IgD-negative memory B cell (primary cell): ENCODE measurements around the gene B3GAT1. TPM values are rescaled to one million over a fixed set of nuclear protein-coding genes. Genes with fewer than 3 reads are reported as not detected.

Experiments used
- H3K27ac Mint-ChIP-seq, 3 donors: one replicate each; pipeline ENCODE4 v1.8.0; 2020 to 2022; ENCODE audit warnings: mild to moderate bottlenecking in 3 of 3, mixed read lengths in 3 of 3, moderate library complexity in 1 of 3
- H3K27me3 Mint-ChIP-seq: one replicate; pipeline ENCODE4 v1.8.0; 2021; ENCODE audit warnings: mixed read lengths
- H3K36me3 Mint-ChIP-seq: one replicate; pipeline ENCODE4 v1.8.0; 2020; ENCODE audit warnings: mild to moderate bottlenecking, mixed read lengths
- H3K4me1 Mint-ChIP-seq, 3 donors: one replicate each; pipeline ENCODE4 v1.8.0; 2020 to 2022; ENCODE audit warnings: mixed read lengths in 3 of 3, mild to moderate bottlenecking in 1 of 3
- H3K4me3 Mint-ChIP-seq, 4 donors: one replicate each; pipeline ENCODE4 v1.8.0; 2020 to 2022; ENCODE audit warnings: mild to moderate bottlenecking in 4 of 4, mixed read lengths in 4 of 4, moderate library complexity in 3 of 4
- H3K9me3 Mint-ChIP-seq, 3 donors: one replicate each; pipeline ENCODE4 v1.8.0; 2020 to 2021; ENCODE audit warnings: mixed read lengths in 3 of 3, mild to moderate bottlenecking in 1 of 3
- polyA plus RNA-seq: library from polyadenylated mRNA; unstranded; fragments of 300-500 nt; fragmentation: Illumina TruSeq; gene quantifications from one replicate; pipeline ENCODE4 v1.2.3, GENCODE V29; 2021

The B3GAT1 gene
- polyA plus RNA-seq, 1 donor from 2014 or later: not detected

DNA sequence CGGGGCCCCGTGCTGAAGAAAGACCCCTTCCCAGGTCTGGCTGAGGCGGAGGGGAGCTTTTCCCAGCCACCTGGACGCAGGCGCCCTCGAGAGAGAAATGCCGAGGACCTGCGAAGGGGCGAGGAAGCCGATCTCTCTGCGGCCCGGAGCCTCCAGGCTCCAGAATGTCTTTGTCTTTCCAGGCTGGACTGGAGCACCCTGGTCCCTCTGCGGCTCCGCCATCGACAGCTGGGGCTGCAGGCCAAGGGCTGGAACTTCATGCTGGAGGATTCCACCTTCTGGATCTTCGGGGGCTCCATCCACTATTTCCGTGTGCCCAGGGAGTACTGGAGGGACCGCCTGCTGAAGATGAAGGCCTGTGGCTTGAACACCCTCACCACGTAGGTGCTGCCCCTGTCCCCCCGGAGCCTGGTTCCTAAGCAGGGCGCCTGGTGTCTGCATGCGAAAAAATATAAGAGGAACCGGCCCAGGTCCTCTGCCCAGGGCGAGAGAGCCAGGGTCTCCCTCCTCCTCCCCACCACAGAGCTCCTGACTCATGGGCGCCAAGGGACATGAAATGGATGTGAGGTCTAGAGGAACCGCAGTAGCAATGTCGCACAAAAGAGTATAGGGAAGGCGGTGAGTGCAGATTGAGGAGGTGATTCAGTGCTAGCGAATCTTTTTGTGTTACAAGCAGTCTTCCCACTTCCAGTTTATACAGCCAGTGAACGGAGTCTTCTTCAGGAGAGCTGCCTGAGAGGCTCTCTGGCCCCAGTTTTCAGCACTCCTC, 69.3 kb downstream of the B3GAT1 start:
- Mint-ChIP-seq H3K36me3 (no peaks in the 10 kb centered on the region), H3K9me3 (no peaks in the 10 kb centered on the region), H3K27me3 (peaks cover 4% of the 10 kb centered on the region), H3K4me1 (peaks cover 0 to 2% (median 0%) of the 10 kb centered on the region in 3 donors), H3K27ac (no peak overlapping the region), H3K4me3 (no peak overlapping the region)

DNA sequence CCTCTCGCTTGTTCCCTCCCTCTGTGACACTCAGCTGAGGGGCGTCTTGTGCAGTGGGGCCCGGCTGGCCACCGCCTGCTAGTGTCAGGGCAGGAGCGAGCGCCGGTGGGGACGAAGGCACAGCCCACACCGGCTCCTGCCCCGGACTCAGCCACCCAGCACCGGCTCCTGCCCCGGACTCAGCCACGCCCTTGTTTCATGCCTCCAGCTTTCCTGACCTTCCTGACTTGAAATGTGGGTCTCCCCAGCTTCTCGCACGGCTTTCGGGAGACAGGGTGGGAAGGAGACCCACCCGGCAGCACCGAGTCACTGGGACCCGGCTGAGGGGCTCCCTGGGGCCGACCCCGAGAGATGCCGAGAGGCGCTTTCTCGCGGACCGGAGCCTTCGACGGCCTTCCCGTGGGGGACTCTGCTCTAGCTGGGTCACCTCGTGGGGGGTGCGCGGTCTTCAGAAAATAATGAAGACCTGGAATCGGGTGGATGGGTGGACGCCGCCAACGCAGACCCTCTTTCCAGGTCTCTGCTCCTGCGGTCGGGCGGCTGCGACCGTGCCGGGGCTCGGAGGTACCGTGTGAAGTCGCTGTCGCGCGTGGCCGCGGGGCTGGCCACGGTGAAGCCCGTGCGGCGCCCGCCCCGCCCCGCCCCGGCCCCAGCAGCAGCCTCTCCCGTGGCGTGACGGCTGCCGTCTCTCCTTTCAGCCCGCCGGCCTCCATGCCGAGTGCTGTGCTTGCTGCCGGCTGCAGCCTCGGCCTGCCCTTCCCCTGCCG, 70.1 kb downstream of the B3GAT1 start:
- no peaks in the 10 kb centered on the region for H3K27me3 Mint-ChIP-seq

DNA sequence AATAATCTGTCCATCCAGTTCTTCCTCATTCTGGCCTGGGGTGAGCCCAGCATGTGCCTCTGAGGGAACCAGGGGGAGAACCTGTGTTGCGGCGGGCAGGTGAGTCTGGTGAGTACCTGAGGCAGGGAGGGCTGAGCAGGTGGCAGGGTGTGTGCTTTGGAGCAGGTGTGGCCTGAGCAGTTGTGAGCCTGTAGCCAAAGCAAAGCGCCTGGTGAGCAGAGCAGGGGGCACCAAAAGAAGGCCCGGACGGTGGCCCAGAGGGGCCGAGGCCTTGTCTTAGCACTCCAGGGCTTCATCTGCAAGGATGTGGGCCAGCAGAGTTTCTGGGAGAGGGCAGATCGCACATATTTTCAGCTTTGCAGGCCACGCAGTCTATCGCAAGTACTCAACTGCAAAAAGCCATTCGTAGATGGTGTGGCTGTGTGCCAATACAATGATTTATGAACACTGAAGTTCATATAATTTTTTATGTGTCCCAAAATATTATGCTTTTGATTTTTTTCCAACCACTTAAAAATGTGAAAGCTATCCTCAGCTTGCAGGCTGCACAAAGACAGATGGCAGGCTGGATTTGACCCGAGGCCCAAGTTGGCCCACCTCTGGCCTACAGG, 71.6 kb downstream of the B3GAT1 start:
- Mint-ChIP-seq H3K4me1 (no peaks in the 10 kb centered on the region), H3K27me3 (no peaks in the 10 kb centered on the region), H3K36me3 (no peaks in the 10 kb centered on the region), H3K9me3 (no peaks in the 10 kb centered on the region), H3K27ac (no peak overlapping the region), H3K4me3 (no peak overlapping the region)

More for the DNA sequence above, 70.1 kb downstream of the B3GAT1 start:
- Mint-ChIP-seq H3K4me3 (no peak overlapping the region), H3K4me1 (no peaks in the 10 kb centered on the region), H3K36me3 (no peaks in the 10 kb centered on the region), H3K9me3 (no peaks in the 10 kb centered on the region), H3K27ac (no peak overlapping the region)

DNA sequence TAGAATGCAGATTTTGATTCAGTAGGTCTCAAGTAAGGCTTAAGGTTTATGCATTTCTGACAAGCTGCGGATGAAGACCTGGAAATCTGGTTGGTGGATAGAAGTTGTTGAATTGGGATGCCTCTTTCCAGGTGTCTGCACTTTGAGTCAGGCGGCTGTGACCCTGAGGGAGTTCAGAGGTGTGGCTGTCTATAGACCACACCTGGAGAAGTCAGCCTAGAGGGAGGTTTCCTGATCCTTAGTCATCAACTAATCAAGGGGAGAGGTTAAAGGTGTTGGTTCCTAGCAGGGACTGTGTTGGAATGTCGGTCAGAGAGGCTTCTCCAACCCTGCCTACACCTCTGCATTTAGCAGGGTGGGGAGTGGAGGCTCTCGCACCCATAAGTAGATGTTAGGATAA, 72.3 kb downstream of the B3GAT1 start:
- Mint-ChIP-seq H3K4me1 (no peaks in the 10 kb centered on the region), H3K4me3 (no peak overlapping the region), H3K27ac (no peak overlapping the region)

DNA sequence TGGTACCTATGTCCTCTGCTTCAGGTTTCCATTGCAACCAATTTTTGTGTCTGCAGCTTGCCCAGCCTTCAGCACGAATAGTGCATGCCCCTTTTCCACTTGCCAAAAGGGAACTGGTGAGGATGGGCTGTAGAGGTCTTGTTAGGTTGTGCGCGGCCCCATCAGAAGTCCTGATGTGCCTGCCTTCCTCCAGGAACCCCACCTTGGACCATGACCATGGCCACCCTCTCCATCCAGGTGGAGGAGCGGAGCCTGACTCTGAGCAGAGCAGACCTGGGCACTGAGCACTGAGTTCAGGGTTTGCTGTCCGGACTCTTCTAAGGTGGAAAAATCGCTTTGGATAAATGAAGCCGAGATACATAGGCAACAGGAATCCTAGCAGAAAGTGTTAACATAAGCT, 73.4 kb downstream of the B3GAT1 start:
- Mint-ChIP-seq H3K36me3 (no peaks in the 10 kb centered on the region), H3K4me1 (no peaks in the 10 kb centered on the region), H3K9me3 (no peaks in the 10 kb centered on the region), H3K27ac (no peak overlapping the region), H3K4me3 (no peak overlapping the region), H3K27me3 (peaks cover 8% of the 10 kb centered on the region)

More for the DNA sequence above, 72.3 kb downstream of the B3GAT1 start:
- Mint-ChIP-seq H3K27me3 (peaks cover 4% of the 10 kb centered on the region), H3K36me3 (no peaks in the 10 kb centered on the region), H3K9me3 (no peaks in the 10 kb centered on the region)

DNA sequence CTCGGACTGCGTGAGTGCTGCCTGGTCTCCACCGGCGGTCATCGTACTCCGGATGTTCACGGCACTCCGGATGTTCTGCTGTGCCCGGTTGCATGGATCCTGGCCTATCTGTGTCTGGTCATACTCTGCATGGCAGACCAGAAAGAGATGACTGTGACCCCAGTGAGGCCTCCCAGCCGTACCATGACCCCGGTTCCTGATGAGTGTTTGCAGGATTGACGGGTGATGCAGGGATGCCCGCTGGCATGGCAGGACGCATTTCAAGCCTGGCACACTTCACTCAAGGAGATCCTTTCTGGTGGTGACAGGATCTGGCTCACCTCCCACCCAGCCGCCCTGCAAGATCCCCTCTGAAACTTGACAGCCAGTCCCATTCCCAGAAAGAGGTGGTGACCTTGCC, 74.0 kb downstream of the B3GAT1 start:
- no peak overlapping the region for H3K4me3 Mint-ChIP-seq

DNA sequence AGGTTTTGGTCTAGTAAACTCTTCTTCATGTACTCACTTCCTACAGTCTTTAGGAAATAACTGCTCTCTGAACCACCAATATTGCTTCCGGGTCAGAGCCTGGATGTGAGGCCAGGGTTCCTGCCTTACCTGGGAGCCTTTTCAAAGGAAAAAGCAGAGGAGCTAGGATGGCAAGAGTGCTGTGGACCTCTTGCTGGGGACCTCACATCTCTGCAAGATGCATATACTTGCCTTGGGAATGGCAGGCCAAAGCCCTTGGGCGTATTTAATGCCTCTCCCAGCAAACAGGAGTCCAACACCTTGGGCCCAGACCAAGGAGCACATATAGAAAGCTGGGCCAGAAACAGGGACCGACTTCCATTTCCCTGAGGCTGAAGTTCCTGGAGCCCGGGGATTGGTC, 75.0 kb downstream of the B3GAT1 start:
- Mint-ChIP-seq H3K27ac (no peak overlapping the region), H3K36me3 (no peaks in the 10 kb centered on the region), H3K4me1 (peaks cover 0 to 4% (median 3%) of the 10 kb centered on the region in 3 donors), H3K27me3 (peaks cover 17% of the 10 kb centered on the region), H3K9me3 (no peaks in the 10 kb centered on the region), H3K4me3 (no peak overlapping the region)

More for the DNA sequence above, 74.0 kb downstream of the B3GAT1 start:
- H3K9me3 Mint-ChIP-seq: no peaks in the 10 kb centered on the region
- no peaks in the 10 kb centered on the region for H3K4me1 Mint-ChIP-seq
- H3K36me3 Mint-ChIP-seq: no peaks in the 10 kb centered on the region
- peaks cover 9% of the 10 kb centered on the region for H3K27me3 Mint-ChIP-seq
- no peak overlapping the region for H3K27ac Mint-ChIP-seq

DNA sequence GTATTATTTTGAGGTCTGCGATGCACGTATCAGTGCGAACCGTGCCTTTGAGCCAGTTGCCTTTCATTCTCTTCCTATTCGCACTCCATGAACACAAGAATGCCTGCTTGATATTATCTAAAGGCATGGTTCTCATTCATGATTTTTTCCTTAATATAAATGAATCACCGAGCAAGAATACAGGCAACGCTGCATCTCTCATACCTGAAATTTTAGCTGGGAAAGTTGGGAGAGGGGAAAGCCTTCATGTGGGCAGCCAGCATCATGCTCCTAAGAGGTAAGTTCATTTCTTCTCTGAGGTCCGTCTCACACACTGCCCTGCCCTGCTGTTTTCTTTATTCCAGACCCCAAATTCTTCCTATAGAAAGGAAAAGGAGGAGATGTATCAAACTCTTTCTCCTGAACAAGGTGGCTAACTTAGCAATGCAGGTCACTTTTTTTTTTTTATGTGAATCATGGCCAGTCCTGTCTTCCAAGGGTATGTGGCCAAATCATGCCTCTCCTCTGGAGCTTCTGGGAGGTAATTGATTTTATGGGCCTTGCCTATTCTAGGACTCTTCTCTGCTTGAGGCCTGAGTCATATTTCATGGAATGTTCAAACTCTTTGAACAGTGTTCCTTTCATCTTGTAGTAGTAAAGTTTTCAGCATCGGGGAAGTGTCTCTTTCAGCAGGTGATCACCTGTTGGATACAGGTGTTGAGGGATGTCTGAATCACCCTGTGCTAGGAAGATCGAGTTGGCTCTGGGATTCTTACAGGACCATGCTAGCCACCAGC, 77.1 kb downstream of the B3GAT1 start:
- H3K27me3 Mint-ChIP-seq: peaks cover 25% of the 10 kb centered on the region
- H3K36me3 Mint-ChIP-seq: no peaks in the 10 kb centered on the region
- no peaks in the 10 kb centered on the region for H3K9me3 Mint-ChIP-seq
- no peak overlapping the region for H3K27ac Mint-ChIP-seq
- peaks cover 4 to 8% (median 6%) of the 10 kb centered on the region in 3 donors for H3K4me1 Mint-ChIP-seq
- peak overlapping the region in 1 of 4 donors; percentile 63 for H3K4me3 Mint-ChIP-seq

DNA sequence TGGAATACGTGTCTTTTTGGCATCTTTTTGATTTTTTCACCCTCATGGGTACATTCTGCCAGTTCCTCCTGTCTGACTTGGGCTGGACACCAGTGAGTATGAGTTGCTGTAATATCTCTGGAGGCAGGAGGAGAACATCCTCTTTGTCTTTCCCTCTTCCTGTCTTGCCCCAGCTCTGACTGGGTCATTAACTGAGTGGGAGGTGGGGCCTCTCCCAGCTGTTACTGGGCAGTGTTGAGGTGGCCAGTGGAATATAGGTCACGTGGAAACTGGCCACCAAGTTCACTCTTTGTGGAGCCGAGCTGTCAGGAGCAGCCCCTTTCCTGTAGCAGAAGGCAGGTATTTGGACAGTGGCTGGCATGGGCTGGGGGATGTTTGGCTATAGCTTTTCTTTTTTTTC, 78.1 kb downstream of the B3GAT1 start:
- Mint-ChIP-seq H3K4me1 (peaks cover 4 to 8% (median 6%) of the 10 kb centered on the region in 3 donors), H3K4me3 (peak overlapping the region in 2 of 4 donors; percentile 21 to 86), H3K9me3 (no peaks in the 10 kb centered on the region), H3K36me3 (no peaks in the 10 kb centered on the region), H3K27me3 (peaks cover 25% of the 10 kb centered on the region), H3K27ac (no peak overlapping the region)

DNA sequence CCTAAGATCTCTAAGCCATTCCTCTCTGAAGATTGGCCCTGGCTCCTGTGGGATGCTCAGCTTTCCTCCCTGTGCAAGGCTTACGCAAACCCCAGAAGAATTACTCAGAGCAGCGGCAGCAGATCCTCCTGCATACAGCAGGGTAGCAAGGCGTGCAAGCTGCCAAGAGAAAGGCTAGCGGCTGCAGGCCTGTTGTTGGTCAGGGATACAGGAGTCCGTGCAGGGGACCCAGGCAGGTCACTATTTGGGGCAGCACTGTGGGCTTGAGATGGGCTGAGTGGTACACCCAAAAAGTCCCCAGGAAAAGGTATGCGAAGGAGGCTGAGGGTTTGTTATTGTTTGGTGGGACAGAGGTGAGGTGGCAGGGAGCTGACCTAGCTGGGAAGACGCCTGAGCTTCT, 78.7 kb downstream of the B3GAT1 start:
- H3K27ac Mint-ChIP-seq: no peak overlapping the region
- H3K27me3 Mint-ChIP-seq: peaks cover 25% of the 10 kb centered on the region
- H3K4me3 Mint-ChIP-seq: peak overlapping the region in 2 of 4 donors; percentile 81 to 86
- no peaks in the 10 kb centered on the region for H3K9me3 Mint-ChIP-seq
- peaks cover 4 to 8% (median 6%) of the 10 kb centered on the region in 3 donors for H3K4me1 Mint-ChIP-seq
- H3K36me3 Mint-ChIP-seq: no peaks in the 10 kb centered on the region

DNA sequence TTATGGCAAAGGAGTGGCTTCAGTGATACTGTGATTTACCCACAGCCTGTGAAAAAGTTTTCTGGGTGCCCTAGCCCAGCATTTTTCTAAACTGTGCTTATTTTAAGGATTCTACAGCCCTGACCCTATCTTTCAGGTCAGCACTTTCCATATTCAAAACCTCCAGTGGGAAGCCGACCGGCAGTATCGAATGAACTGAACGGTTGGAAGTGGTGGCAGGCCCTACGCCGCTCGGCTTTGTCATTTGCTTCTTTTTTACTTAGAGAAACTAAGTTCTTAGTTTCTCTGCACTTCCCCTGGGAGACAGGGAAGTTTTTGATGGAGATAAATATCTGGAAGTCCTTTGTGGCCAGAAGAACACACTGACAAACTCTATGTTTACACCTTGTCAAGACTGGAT, 79.3 kb downstream of the B3GAT1 start:
- no peaks in the 10 kb centered on the region for H3K9me3 Mint-ChIP-seq
- H3K36me3 Mint-ChIP-seq: no peaks in the 10 kb centered on the region
- H3K4me1 Mint-ChIP-seq: peaks cover 4 to 8% (median 6%) of the 10 kb centered on the region in 3 donors
- peaks cover 25% of the 10 kb centered on the region for H3K27me3 Mint-ChIP-seq
- H3K4me3 Mint-ChIP-seq: peak overlapping the region; percentile 70 to 87 (median 83)
- H3K27ac Mint-ChIP-seq: no peak overlapping the region

DNA sequence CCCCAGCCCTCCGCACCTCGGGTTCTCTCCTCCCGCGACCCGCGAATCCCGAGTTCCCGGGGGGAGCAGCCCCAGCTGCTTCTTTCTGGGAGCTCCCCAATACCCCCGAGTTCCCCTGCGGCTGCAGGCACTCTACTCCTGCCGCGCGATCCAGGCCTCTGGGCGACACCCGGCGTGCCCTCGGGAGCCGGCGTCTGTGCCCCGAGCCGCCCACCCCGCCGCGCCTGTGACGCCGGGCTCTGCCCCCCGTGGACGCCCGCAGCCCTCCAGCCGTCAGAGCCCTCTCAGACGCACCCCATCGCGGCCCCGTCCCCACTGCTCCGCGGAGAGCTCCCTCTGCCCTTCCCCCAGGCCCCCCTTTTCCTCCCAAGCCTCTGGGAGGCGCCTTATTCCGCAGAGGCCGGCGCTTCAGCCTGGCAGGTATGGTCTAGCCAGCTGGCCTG, 79.8 kb downstream of the B3GAT1 start:
- H3K4me3 Mint-ChIP-seq: peak overlapping the region; percentile 70 to 87 (median 83)
- no peaks in the 10 kb centered on the region for H3K9me3 Mint-ChIP-seq
- H3K27ac Mint-ChIP-seq: no peak overlapping the region
- no peaks in the 10 kb centered on the region for H3K36me3 Mint-ChIP-seq
- H3K4me1 Mint-ChIP-seq: peaks cover 4 to 8% (median 6%) of the 10 kb centered on the region in 3 donors
- peaks cover 29% of the 10 kb centered on the region for H3K27me3 Mint-ChIP-seq

DNA sequence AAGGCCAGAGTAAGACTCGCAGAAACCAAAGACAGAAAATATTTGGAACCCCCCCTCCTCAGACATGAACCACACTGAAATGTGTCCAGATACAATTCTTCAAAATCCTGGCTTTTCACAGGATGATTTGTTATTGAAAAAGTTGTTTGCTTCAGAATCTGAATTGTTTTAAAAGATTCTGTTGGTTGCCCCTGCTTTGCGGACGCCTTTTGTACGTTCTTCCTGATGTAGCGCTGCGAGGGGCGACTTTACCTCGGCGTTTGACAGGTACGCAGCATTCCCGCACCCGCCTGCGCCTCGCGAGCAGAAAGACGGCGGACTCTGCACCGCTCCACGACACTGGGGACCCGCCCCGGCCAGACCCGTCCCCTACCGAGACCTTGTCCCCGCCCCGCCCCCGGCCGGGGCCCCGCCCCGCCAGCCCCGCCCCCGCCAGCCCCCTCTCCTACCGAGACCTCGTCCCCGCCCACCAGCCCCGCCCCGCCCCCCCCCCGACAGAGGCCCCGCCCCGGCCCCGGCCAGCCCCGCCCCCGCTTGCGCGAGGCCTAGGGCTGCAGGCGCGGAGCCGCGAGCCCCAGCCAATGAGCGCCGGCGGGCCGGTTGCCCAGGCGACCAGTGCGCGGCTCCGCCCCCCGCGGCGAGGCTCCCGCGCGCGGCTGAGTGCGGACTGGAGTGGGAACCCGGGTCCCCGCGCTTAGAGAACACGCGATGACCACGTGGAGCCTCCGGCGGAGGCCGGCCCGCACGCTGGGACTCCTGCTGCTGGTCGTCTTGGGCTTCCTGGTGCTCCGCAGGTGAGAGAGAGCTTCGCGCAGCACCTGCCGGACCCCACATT, 80.5 kb downstream of the B3GAT1 start, which contains the start of gene GLB1L2:
Gene GLB1L2, plus strand, starts transcription at position 635 of the 835 bp plus-strand sequence. Its CDS starts 74 bp downstream, at position 709.
- Mint-ChIP-seq H3K36me3 (no peaks in the 10 kb centered on the region), H3K27me3 (peaks cover 29% of the 10 kb centered on the region), H3K4me1 (peaks cover 4 to 8% (median 6%) of the 10 kb centered on the region in 3 donors), H3K9me3 (no peaks in the 10 kb centered on the region), H3K4me3 (peak within 1 kb of the TSS; percentile 77 to 91 (median 83)), H3K27ac (peak within 1 kb of the TSS in 1 of 3 donors; percentile 35)
